GM18907 (cell line): ENCODE results near the gene KRTAP5-6.

ENCODE experiments used
- ATAC-seq: cut with Tn5 transposase; IDR thresholded peaks from one replicate; pipeline ENCODE4 v1.9.1; 2021; ENCODE audit warnings: mild to moderate bottlenecking, moderate library complexity; ENCODE audit not compliant: unreplicated experiment

KRTAP5-6 gene

GRCh38 chr11:1732418-1733008 is 35.5 kb downstream of the KRTAP5-6 start:
- no peak for ATAC-seq

- no peak for ATAC-seq
Measured at GRCh38 chr11:1733009-1733715, 36.2 kb downstream of the KRTAP5-6 start.

- no peak for ATAC-seq
Measured at GRCh38 chr11:1733716-1734640, 37.0 kb downstream of the KRTAP5-6 start.

- ATAC-seq, result no peak
Measured at GRCh38 chr11:1734641-1735081, 37.7 kb downstream of the KRTAP5-6 start.

- ATAC-seq, result no peak
Measured at GRCh38 chr11:1735271-1735670, 38.3 kb downstream of the KRTAP5-6 start.

GRCh38 chr11:1736447-1736992 is 39.5 kb downstream of the KRTAP5-6 start:
- no peak for ATAC-seq

GRCh38 chr11:1737080-1737757 is 40.2 kb downstream of the KRTAP5-6 start:
- ATAC-seq, result no peak

GRCh38 chr11:1738380-1738779 is 41.4 kb downstream of the KRTAP5-6 start:
- ATAC-seq, result no peak

- no peak for ATAC-seq
Measured at GRCh38 chr11:1739576-1739975, 42.6 kb downstream of the KRTAP5-6 start.

GRCh38 chr11:1740786-1741530 is 44.0 kb downstream of the KRTAP5-6 start:
- ATAC-seq, result no peak

GRCh38 chr11:1741741-1742140 is 44.7 kb downstream of the KRTAP5-6 start:
- no peak for ATAC-seq

- ATAC-seq, result no peak
Measured at GRCh38 chr11:1742371-1742770, 45.4 kb downstream of the KRTAP5-6 start.

- no peak for ATAC-seq
Measured at GRCh38 chr11:1742869-1743584, 46.0 kb downstream of the KRTAP5-6 start.

- no peak for ATAC-seq
Measured at GRCh38 chr11:1743585-1744136, 46.7 kb downstream of the KRTAP5-6 start.

- no peak for ATAC-seq
Measured at GRCh38 chr11:1744137-1744886, 47.3 kb downstream of the KRTAP5-6 start.

- no peak for ATAC-seq
Measured at GRCh38 chr11:1744891-1745700, 48.1 kb downstream of the KRTAP5-6 start.

- ATAC-seq, result no peak
Measured at GRCh38 chr11:1745701-1746320, 48.8 kb downstream of the KRTAP5-6 start.
